OCI-LY7 (cell line): ENCODE results near the gene VPREB3.

Experiments
- CTCF ChIP-seq: fragments of 200-600 bp; sonication (generic); conservative IDR thresholded peaks from 2 replicates; pipeline ENCODE4 v1.5.1; 2014; ENCODE audit warnings: mild to moderate bottlenecking, antibody characterized with exemption, low read length, moderate library complexity, mixed read lengths
- EZH2phosphoT487 ChIP-seq: fragments of 200-600 bp; sonication (generic); IDR thresholded peaks from 2 replicates; pipeline ENCODE4 v1.6.1; 2018; ENCODE audit warnings: low read depth, borderline replicate concordance, mild to moderate bottlenecking, mixed run types, antibody characterized with exemption, low read length, moderate library complexity, mixed read lengths

- TF ChIP-seq CTCF (no peak), EZH2phosphoT487 (no peak)
These were observed 45.1 kb downstream of the VPREB3 start for GRCh38 chr22:23709107-23709506.
